Measurements from ENCODE around the gene PDHA1. TPM values are rescaled to one million over a fixed set of nuclear protein-coding genes. Genes with fewer than 3 reads are reported as not detected.
A peak's percentile ranks its signal among the peaks of the same experiment; 100 is the strongest.

PDHA1 gene
- total RNA-seq, 4 donors from 2014 or later = 74.2 to 186 (median 117) TPM

- no peaks in the 10 kb centered on the region for H3K4me1 ChIP-seq
- 52 to 82% methylated on average over 2 to 4 of the region's 16 CpGs for WGBS, 2 donors (ENCODE audit: low coverage in 1 of 2)
- no peak overlapping the region for H3K4me3 ChIP-seq
- TF ChIP-seq POLR2AphosphoS5 (IDR thresholded peaks at IDR 0.05) (no peak), POLR2A (IDR thresholded peaks at IDR 0.05) (no peak)
- TF ChIP-seq, protein P1, sequence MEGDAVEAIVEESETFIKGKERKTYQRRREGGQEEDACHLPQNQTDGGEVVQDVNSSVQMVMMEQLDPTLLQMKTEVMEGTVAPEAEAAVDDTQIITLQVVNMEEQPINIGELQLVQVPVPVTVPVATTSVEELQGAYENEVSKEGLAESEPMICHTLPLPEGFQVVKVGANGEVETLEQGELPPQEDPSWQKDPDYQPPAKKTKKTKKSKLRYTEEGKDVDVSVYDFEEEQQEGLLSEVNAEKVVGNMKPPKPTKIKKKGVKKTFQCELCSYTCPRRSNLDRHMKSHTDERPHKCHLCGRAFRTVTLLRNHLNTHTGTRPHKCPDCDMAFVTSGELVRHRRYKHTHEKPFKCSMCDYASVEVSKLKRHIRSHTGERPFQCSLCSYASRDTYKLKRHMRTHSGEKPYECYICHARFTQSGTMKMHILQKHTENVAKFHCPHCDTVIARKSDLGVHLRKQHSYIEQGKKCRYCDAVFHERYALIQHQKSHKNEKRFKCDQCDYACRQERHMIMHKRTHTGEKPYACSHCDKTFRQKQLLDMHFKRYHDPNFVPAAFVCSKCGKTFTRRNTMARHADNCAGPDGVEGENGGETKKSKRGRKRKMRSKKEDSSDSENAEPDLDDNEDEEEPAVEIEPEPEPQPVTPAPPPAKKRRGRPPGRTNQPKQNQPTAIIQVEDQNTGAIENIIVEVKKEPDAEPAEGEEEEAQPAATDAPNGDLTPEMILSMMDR (IDR thresholded peaks at IDR 0.05) = peak in 1 of 4 experiments; percentile 53
- no peaks in the 10 kb centered on the region for H3K9me3 ChIP-seq
- no peaks in the 10 kb centered on the region for H3K36me3 ChIP-seq
- H3K27ac ChIP-seq = no peak overlapping the region
- H3K27me3 ChIP-seq = no peaks in the 10 kb centered on the region
- ATAC-seq = no peak
Measured at GRCh38 chrX:19382555-19383145, 38.9 kb downstream of the PDHA1 start.

GRCh38 chrX:19386679-19387078, 43.0 kb downstream of the PDHA1 start:
- no peak overlapping the region for H3K27ac ChIP-seq
- TF ChIP-seq POLR2A (IDR thresholded peaks at IDR 0.05) (no peak), EP300 (IDR thresholded peaks at IDR 0.05) (no peak), POLR2AphosphoS5 (IDR thresholded peaks at IDR 0.05) (no peak)
- TF ChIP-seq, protein P1 (IDR thresholded peaks at IDR 0.05) = no peak
- no peaks in the 10 kb centered on the region for H3K9me3 ChIP-seq
- no peaks in the 10 kb centered on the region for H3K27me3 ChIP-seq
- H3K4me3 ChIP-seq = no peak overlapping the region
- no peaks in the 10 kb centered on the region for H3K4me1 ChIP-seq
- no peak for ATAC-seq
- WGBS, 2 donors (ENCODE audit: low coverage in 1 of 2) = 60% methylated on average over 1 of the region's 4 CpGs; no CpG with 5 or more reads in 1 of the 2 donors
- H3K36me3 ChIP-seq = no peaks in the 10 kb centered on the region

- Histone ChIP-seq H3K27ac (no peak overlapping the region), H3K27me3 (no peaks in the 10 kb centered on the region), H3K4me3 (no peak overlapping the region), H3K4me1 (no peaks in the 10 kb centered on the region), H3K9me3 (no peaks in the 10 kb centered on the region), H3K36me3 (no peaks in the 10 kb centered on the region)
- TF ChIP-seq EP300 (IDR thresholded peaks at IDR 0.05) (no peak), POLR2A (IDR thresholded peaks at IDR 0.05) (no peak), POLR2AphosphoS5 (IDR thresholded peaks at IDR 0.05) (no peak)
- TF ChIP-seq, protein P1 (IDR thresholded peaks at IDR 0.05) = no peak
- 73% methylated on average over 5 of the region's 13 CpGs for WGBS, 2 donors (ENCODE audit: low coverage in 1 of 2)
- ATAC-seq = no peak
Measured at GRCh38 chrX:19388064-19388679, 44.4 kb downstream of the PDHA1 start.

- Histone ChIP-seq H3K9me3 (no peaks in the 10 kb centered on the region), H3K27ac (no peak overlapping the region), H3K27me3 (no peaks in the 10 kb centered on the region), H3K4me3 (no peak overlapping the region), H3K4me1 (no peaks in the 10 kb centered on the region), H3K36me3 (no peaks in the 10 kb centered on the region)
- 75 to 80% methylated on average over 3 to 7 of the region's 8 CpGs for WGBS, 2 donors (ENCODE audit: low coverage in 1 of 2)
- TF ChIP-seq POLR2AphosphoS5 (IDR thresholded peaks at IDR 0.05) = no peak
- no peak for TF ChIP-seq POLR2A (IDR thresholded peaks at IDR 0.05)
- TF ChIP-seq, protein P1 (IDR thresholded peaks at IDR 0.05) = no peak
- TF ChIP-seq EP300 (IDR thresholded peaks at IDR 0.05) = no peak
- ATAC-seq = no peak
Measured at GRCh38 chrX:19388741-19389140, 45.0 kb downstream of the PDHA1 start.
